Measurements from ENCODE around the gene BLM.
"Not testable (repeated sequence)": the region's sequence is repeated elsewhere in the genome, so short reads cannot be mapped to it uniquely, and the experiment has no call there.

BLM gene

GRCh38 chr15:90716317-90716975 lies 700 bp upstream of the BLM start:
- DNase-seq (ENCODE audit: low spot score), result no peak
- no peak for TF ChIP-seq CTCF (IDR thresholded peaks at IDR 0.05; ENCODE audit: extremely low read depth, missing control alignments)

GRCh38 chr15:90718232-90718631 lies 1.1 kb downstream of the BLM start:
- no peak for TF ChIP-seq CTCF (IDR thresholded peaks at IDR 0.05; ENCODE audit: extremely low read depth, missing control alignments)
- DNase-seq (ENCODE audit: low spot score), result no peak

- TF ChIP-seq CTCF (IDR thresholded peaks at IDR 0.05; ENCODE audit: extremely low read depth, missing control alignments), result no peak
- no peak for DNase-seq (ENCODE audit: low spot score)
These were observed 3.0 kb downstream of the BLM start for GRCh38 chr15:90720131-90720530.

GRCh38 chr15:90729261-90729660 lies 12.1 kb downstream of the BLM start:
- TF ChIP-seq CTCF (IDR thresholded peaks at IDR 0.05; ENCODE audit: extremely low read depth, missing control alignments), result no peak
- no peak for DNase-seq (ENCODE audit: low spot score)

GRCh38 chr15:90730290-90730689 lies 13.1 kb downstream of the BLM start:
- TF ChIP-seq CTCF (IDR thresholded peaks at IDR 0.05; ENCODE audit: extremely low read depth, missing control alignments), result no peak
- no peak for DNase-seq (ENCODE audit: low spot score)

- DNase-seq (ENCODE audit: low spot score), result no peak
- no peak for TF ChIP-seq CTCF (IDR thresholded peaks at IDR 0.05; ENCODE audit: extremely low read depth, missing control alignments)
These were observed 18.8 kb downstream of the BLM start for GRCh38 chr15:90735923-90736322.

- DNase-seq (ENCODE audit: low spot score), result not testable (repeated sequence)
These were observed 23.4 kb downstream of the BLM start for GRCh38 chr15:90740545-90740944.

GRCh38 chr15:90742087-90742486 lies 24.9 kb downstream of the BLM start:
- no peak for DNase-seq (ENCODE audit: low spot score)

More at GRCh38 chr15:90742087-90742486, 24.9 kb downstream of the BLM start:
- no peak for TF ChIP-seq CTCF (IDR thresholded peaks at IDR 0.05; ENCODE audit: extremely low read depth, missing control alignments)
